Neural crest cell (in vitro differentiated cells): ENCODE results near the gene ZNF564. TPM values are rescaled to one million over a fixed set of nuclear protein-coding genes. Genes with fewer than 3 reads are reported as not detected.

Experiments used
- DNase-seq: peaks from one replicate; pipeline ENCODE4 v3.0.0; 2021; ENCODE audit warnings: low read depth, mixed read lengths, low spot score
- H3K27ac Mint-ChIP-seq: one replicate; pipeline ENCODE4 v1.8.0; 2021; ENCODE audit warnings: mild to moderate bottlenecking, mixed read lengths; ENCODE audit not compliant: unreplicated experiment
- H3K27me3 Mint-ChIP-seq: 2 replicates; pipeline ENCODE4 v1.8.0; 2021; ENCODE audit warnings: low read depth, mild to moderate bottlenecking, mixed read lengths
- H3K36me3 Mint-ChIP-seq: 2 replicates; pipeline ENCODE4 v1.8.0; 2021; ENCODE audit warnings: low read depth, mild to moderate bottlenecking, mixed read lengths
- H3K4me1 Mint-ChIP-seq: 2 replicates; pipeline ENCODE4 v1.8.0; 2021; ENCODE audit warnings: mixed read lengths
- H3K4me3 Mint-ChIP-seq: one replicate; pipeline ENCODE4 v1.8.0; 2021; ENCODE audit warnings: mild to moderate bottlenecking, mixed read lengths
- H3K9me3 Mint-ChIP-seq: 2 replicates; pipeline ENCODE4 v1.8.0; 2021; ENCODE audit warnings: mixed read lengths
- CTCF ChIP-seq: fragments of 200-600 bp; sonication (generic); conservative IDR thresholded peaks from 2 replicates; pipeline ENCODE4 v1.5.0; 2021; ENCODE audit warnings: antibody characterized with exemption, mild to moderate bottlenecking
- total RNA-seq: library from RNA; stranded (reverse); gene quantifications from 2 replicates; pipeline ENCODE4 v1.2.1, GENCODE V29; 2021

Gene ZNF564
- total RNA-seq, 1 donor from 2014 or later: 9.9 TPM

DNA sequence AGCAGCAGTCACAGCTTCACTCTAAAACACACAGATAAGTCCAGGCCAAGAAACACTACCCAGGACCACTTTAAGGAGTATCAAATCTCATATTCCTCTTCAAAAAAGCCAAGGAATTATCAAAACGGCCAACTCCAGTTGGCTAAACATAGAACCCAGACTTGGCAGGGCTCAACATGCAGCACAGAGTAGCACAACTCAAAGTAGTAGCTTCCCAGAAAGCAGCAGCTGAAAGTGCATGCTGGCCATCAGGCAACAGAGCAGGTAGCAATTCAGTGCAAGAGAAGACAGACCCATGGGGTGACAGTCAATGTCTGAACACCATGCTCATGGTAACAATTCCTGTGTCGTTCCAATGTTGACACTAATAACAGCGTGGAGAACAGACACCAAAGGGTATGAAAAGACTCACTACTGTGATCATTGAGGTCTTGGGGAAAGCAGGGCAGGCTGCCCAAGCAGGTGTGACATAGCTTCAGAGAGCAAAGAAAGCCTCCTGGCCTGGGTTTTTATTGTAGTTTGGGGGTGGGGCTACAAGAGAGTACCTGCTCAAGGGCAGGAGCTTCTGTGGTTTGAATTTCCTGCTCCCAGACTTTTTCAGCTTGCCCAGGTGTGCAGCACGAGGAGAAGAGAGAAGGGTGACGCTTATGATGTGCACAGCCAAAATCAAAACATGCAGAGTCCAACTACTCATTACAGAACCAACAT lies 72.9 kb downstream of the ZNF564 start:
- H3K9me3 Mint-ChIP-seq: peaks cover 12% of the 10 kb centered on the region
- no peak for TF ChIP-seq CTCF
- peaks cover 16% of the 10 kb centered on the region for H3K4me1 Mint-ChIP-seq
- no peak overlapping the region for H3K27ac Mint-ChIP-seq
- DNase-seq: no peak
- H3K36me3 Mint-ChIP-seq: peaks cover 24% of the 10 kb centered on the region
- H3K4me3 Mint-ChIP-seq: peak overlapping the region; percentile 28
- no peaks in the 10 kb centered on the region for H3K27me3 Mint-ChIP-seq

Other genes starting within 250 kb of the ZNF564 start
- 1.6 and 2.4 TPM in 2 replicates for gene ZNF563, start 217.8 kb downstream of the ZNF564 start, total RNA-seq
- gene ZNF442, start 185.8 kb downstream of the ZNF564 start, total RNA-seq: 5.6 and 6.8 TPM in 2 replicates
- gene ZNF799, start 150.2 kb downstream of the ZNF564 start, total RNA-seq: 4.6 and 4.8 TPM in 2 replicates
- 9.9 and 10.3 TPM in 2 replicates for gene ZNF443, start 110.5 kb downstream of the ZNF564 start, total RNA-seq
- gene ZNF709, start 66.7 kb downstream of the ZNF564 start, total RNA-seq: 8.8 and 8.9 TPM in 2 replicates
- gene ZNF490, start 59.3 kb upstream of the ZNF564 start, total RNA-seq: 10.3 and 12.2 TPM in 2 replicates
- 18.9 and 22.4 TPM in 2 replicates for gene ZNF791, start 59.4 kb upstream of the ZNF564 start, total RNA-seq
- gene MAN2B1, start 115.3 kb upstream of the ZNF564 start, total RNA-seq: 99.8 and 103 TPM in 2 replicates
- 19.0 and 19.9 TPM in 2 replicates for gene WDR83, start 115.3 kb upstream of the ZNF564 start, total RNA-seq
- gene DHPS, start 130.4 kb upstream of the ZNF564 start, total RNA-seq: 98.8 and 106 TPM in 2 replicates
- not detected in 2 replicates for gene GNG14, start 136.5 kb upstream of the ZNF564 start, total RNA-seq
- 15.9 and 16.0 TPM in 2 replicates for gene FBXW9, start 145.1 kb upstream of the ZNF564 start, total RNA-seq
- 127 and 138 TPM in 2 replicates for gene TNPO2, start 172.4 kb upstream of the ZNF564 start, total RNA-seq
- gene TRIR, start 183.2 kb upstream of the ZNF564 start, total RNA-seq: 233 and 246 TPM in 2 replicates
- 72.5 and 75.9 TPM in 2 replicates for gene GET3, start 186.0 kb upstream of the ZNF564 start, total RNA-seq
- gene BEST2, start 200.3 kb upstream of the ZNF564 start, total RNA-seq: not detected in 2 replicates
- gene HOOK2, start 224.1 kb upstream of the ZNF564 start, total RNA-seq: 27.9 and 28.8 TPM in 2 replicates
- 9.3 and 9.6 TPM in 2 replicates for gene JUNB, start 240.0 kb upstream of the ZNF564 start, total RNA-seq